A673 (cell line): Measurements from ENCODE around the gene ZSWIM6. TPM values are rescaled to one million over a fixed set of nuclear protein-coding genes. Genes with fewer than 3 reads are reported as not detected.
A peak's percentile ranks its signal among the peaks of the same experiment; 100 is the strongest.

Source experiments
- BruUV-seq: library from RNA; stranded (reverse); fragments of 400-500 nt; replicated peaks from 2 replicates; lab custom pipeline; 2021; lab: Mats Ljungman, UMichigan
- CTCF ChIA-PET: fragments of 300-600 bp; sonication (Branson Sonifier 250); formaldehyde crosslinking; loops from one replicate; lab custom pipeline; 2022; ENCODE audit warnings: antibody characterized with exemption; lab: Charles Lee
- POLR2A ChIA-PET: fragments of 300-600 bp; sonication (Branson Sonifier 250); formaldehyde crosslinking; loops from one replicate; lab custom pipeline; 2022; ENCODE audit warnings: antibody characterized with exemption; ENCODE audit not compliant: low non-redundant PET; lab: Charles Lee
- DNase-seq: peaks from one replicate; pipeline ENCODE4 v3.0.0-alpha.2; 2015; ENCODE audit warnings: low spot score
- H3K27ac ChIP-seq: fragments of 200-600 bp; sonication (generic); 2 replicates; pipeline ENCODE4 v1.5.1; 2016; ENCODE audit warnings: mixed run types, low read depth, mild to moderate bottlenecking, mixed read lengths, antibody characterized with exemption, low read length; ENCODE audit not compliant: poor library complexity, severe bottlenecking
- H3K27me3 ChIP-seq: fragments of 200-600 bp; sonication (generic); replicated peaks from 2 replicates; pipeline ENCODE4 v1.6.1; 2017; ENCODE audit warnings: mixed run types, low read depth, mild to moderate bottlenecking, mixed read lengths, antibody characterized with exemption, low read length; ENCODE audit not compliant: insufficient read depth, poor library complexity
- H3K36me3 ChIP-seq: fragments of 200-600 bp; sonication (generic); 2 replicates; pipeline ENCODE4 v1.6.1; 2016; ENCODE audit warnings: mixed run types, mild to moderate bottlenecking, mixed read lengths, antibody characterized with exemption, low read length; ENCODE audit not compliant: insufficient read depth, poor library complexity, severe bottlenecking
- H3K4me1 ChIP-seq: fragments of 200-600 bp; sonication (generic); 2 replicates; pipeline ENCODE4 v1.6.1; 2017; ENCODE audit warnings: mixed run types, mild to moderate bottlenecking, mixed read lengths, antibody characterized with exemption, low read length; ENCODE audit not compliant: insufficient read depth, poor library complexity, severe bottlenecking
- H3K4me3 ChIP-seq: fragments of 200-600 bp; sonication (generic); 2 replicates; pipeline ENCODE4 v1.5.1; 2016; ENCODE audit warnings: low read depth, mixed run types, mild to moderate bottlenecking, mixed read lengths, low read length; ENCODE audit not compliant: poor library complexity, severe bottlenecking
- H3K9me3 ChIP-seq: fragments of 200-600 bp; sonication (generic); 2 replicates; pipeline ENCODE4 v1.6.1; 2016; ENCODE audit warnings: mixed run types, low read depth, mild to moderate bottlenecking, mixed read lengths, antibody characterized with exemption, low read length; ENCODE audit not compliant: poor library complexity, severe bottlenecking
- EZH2 ChIP-seq: fragments of 200-600 bp; sonication (generic); IDR thresholded peaks from 2 replicates; pipeline ENCODE4 v1.6.1; 2017; ENCODE audit warnings: borderline replicate concordance, low read depth, mild to moderate bottlenecking, mixed read lengths, antibody characterized with exemption, low read length; ENCODE audit not compliant: poor library complexity, severe bottlenecking
- intact Hi-C: fragments of 100-400 bp; cut with micrococcal nuclease; formaldehyde crosslinking; loops from one replicate; pipeline ENCODE4 v1.10.0; 2022; ENCODE audit not compliant: unreplicated experiment
- total RNA-seq: library from RNA; stranded (reverse); gene quantifications from 2 replicates; pipeline ENCODE4 v1.2.3, GENCODE V29; 2021
- TF ChIP-seq, protein P1 (sequence below): fragments of 300-800, 200-600 bp; sonication (generic); conservative IDR thresholded peaks from 2 replicates; pipeline ENCODE4 v1.5.1; 2017; ENCODE audit warnings: low read depth, mild to moderate bottlenecking, antibody characterized with exemption, low read length, moderate library complexity, mixed read lengths

ZSWIM6 gene
- total RNA-seq, 1 experiment from 2014 or later = 47.3 TPM

DNA sequence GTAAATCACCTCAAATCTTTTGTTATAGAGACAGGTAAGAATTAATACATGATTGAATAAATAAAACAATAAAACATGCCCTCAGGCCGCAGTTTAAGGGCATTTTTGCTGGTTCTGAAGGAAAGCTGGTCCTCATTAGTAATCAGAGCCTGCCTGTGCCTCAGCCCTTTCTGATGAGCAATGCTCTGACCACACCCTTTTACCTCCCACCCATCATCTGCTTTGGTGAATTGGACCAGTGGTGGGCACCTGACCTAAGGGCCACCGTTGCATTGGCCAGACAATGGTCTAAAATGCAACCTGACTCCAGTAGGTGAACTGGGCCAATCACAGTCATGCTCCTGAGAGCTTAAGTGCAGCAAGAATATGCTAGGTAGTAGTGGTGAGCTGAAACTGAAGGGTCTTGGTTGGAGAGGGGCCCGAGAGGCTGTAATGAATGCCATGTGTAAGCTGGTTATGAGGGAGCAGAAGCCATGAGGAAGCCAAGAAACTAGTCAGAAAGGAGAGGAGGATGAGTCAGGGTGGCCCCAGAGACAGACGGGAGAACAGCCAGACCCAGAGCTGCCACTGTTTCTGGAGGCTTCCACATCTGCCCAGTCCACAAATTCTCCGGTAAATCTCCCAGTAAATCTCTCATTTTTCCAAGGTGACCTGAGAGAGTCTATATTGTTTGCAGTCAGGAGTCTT lies 45.5 kb upstream of the ZSWIM6 start:
- H3K36me3 ChIP-seq = no peaks in the 10 kb centered on the region
- intact Hi-C loops = no loop called here
- H3K27me3 ChIP-seq = no peaks in the 10 kb centered on the region
- no peak for DNase-seq
- POLR2A ChIA-PET = no interaction called here
- H3K4me3 ChIP-seq = no peak overlapping the region
- no peaks in the 10 kb centered on the region for H3K4me1 ChIP-seq
- TF ChIP-seq, protein P1, sequence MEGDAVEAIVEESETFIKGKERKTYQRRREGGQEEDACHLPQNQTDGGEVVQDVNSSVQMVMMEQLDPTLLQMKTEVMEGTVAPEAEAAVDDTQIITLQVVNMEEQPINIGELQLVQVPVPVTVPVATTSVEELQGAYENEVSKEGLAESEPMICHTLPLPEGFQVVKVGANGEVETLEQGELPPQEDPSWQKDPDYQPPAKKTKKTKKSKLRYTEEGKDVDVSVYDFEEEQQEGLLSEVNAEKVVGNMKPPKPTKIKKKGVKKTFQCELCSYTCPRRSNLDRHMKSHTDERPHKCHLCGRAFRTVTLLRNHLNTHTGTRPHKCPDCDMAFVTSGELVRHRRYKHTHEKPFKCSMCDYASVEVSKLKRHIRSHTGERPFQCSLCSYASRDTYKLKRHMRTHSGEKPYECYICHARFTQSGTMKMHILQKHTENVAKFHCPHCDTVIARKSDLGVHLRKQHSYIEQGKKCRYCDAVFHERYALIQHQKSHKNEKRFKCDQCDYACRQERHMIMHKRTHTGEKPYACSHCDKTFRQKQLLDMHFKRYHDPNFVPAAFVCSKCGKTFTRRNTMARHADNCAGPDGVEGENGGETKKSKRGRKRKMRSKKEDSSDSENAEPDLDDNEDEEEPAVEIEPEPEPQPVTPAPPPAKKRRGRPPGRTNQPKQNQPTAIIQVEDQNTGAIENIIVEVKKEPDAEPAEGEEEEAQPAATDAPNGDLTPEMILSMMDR = no peak
- TF ChIP-seq EZH2 = no peak
- CTCF ChIA-PET = no interaction called here
- no peak overlapping the region for H3K27ac ChIP-seq
- H3K9me3 ChIP-seq = no peaks in the 10 kb centered on the region
- no TSS peak for BruUV-seq

DNA sequence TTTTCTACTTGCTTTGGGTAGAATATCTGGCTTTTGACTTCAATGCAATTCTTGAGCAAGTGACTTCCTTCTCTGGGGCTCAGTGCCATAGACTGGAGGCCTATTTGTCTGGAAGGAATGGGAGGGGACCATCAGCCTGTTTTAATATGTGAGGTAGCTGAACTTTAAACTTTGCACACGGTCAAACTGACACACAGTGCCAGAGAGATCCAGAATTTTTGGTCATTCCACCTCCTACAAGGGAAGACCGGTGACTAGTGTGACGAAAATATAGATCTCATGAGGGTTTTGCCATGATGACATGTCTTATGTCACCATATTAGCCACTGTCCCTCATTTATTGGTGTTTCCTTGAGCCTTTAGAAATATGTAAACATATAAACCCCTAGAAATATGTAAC lies 44.6 kb upstream of the ZSWIM6 start:
- H3K4me1 ChIP-seq = no peaks in the 10 kb centered on the region
- no peak overlapping the region for H3K4me3 ChIP-seq
- DNase-seq = no peak
- intact Hi-C loops = no loop called here
- no peak overlapping the region for H3K27ac ChIP-seq
- TF ChIP-seq, protein P1 = no peak
- no peak for TF ChIP-seq EZH2
- no peaks in the 10 kb centered on the region for H3K27me3 ChIP-seq
- ChIA-PET POLR2A (no interaction called here), CTCF (no interaction called here)
- no peaks in the 10 kb centered on the region for H3K9me3 ChIP-seq
- H3K36me3 ChIP-seq = no peaks in the 10 kb centered on the region
- no TSS peak for BruUV-seq

DNA sequence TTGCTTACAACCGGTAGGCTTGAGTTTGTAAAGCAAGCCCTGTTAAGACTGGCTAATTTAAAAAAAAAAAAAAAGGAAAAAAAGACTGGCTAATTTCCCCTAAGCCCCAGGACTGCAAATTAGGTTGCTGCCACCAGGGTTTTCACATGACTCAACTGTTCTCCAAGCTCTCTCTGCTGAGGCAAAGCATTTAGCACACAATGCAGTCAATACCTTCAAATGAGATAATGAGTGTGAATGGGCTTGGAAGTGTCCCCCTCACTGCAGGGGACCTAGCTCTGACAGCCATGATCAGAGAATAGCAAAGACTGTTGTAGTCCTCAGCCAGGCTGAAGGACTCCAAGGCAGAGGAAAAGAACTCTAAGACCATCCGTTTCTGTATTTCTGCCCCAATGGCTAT lies 42.8 kb upstream of the ZSWIM6 start:
- CTCF ChIA-PET = interaction anchor here (0.6 kb wide), 1 partner anchor 78 kb away, joined by 3 read pairs; no protein-coding TSS in a partner anchor
- BruUV-seq = no TSS peak

More for the DNA sequence above, 42.8 kb upstream of the ZSWIM6 start:
- H3K4me3 ChIP-seq = no peak overlapping the region
- POLR2A ChIA-PET = no interaction called here
- intact Hi-C loops = no loop called here
- H3K36me3 ChIP-seq = no peaks in the 10 kb centered on the region
- no peaks in the 10 kb centered on the region for H3K27me3 ChIP-seq
- no peak overlapping the region for H3K27ac ChIP-seq
- H3K4me1 ChIP-seq = no peaks in the 10 kb centered on the region
- TF ChIP-seq, protein P1 = 0 out of 2 replicates have a peak, but pooled peaks have one; percentile 23
- no peak for TF ChIP-seq EZH2
- peak; percentile 72 for DNase-seq
- H3K9me3 ChIP-seq = no peaks in the 10 kb centered on the region
